Activated naive CD4-positive, alpha-beta T cell treated with anti-CD3 and anti-CD28 coated beads, Interleukin-2, amount 50 U/mL, for 24 hours (primary cell): ENCODE measurements around the gene SLC25A10.

ENCODE experiments used
- H3K27ac Mint-ChIP-seq: one replicate; pipeline ENCODE4 v1.8.0; 2021; ENCODE audit warnings: mild to moderate bottlenecking, mixed read lengths
- H3K27me3 Mint-ChIP-seq: one replicate; pipeline ENCODE4 v1.8.0; 2021; ENCODE audit warnings: mixed read lengths
- H3K36me3 Mint-ChIP-seq: one replicate; pipeline ENCODE4 v1.8.0; 2021; ENCODE audit warnings: mixed read lengths
- H3K4me1 Mint-ChIP-seq: one replicate; pipeline ENCODE4 v1.8.0; 2021; ENCODE audit warnings: mixed read lengths
- H3K4me3 Mint-ChIP-seq: one replicate; pipeline ENCODE4 v1.8.0; 2021; ENCODE audit warnings: mild to moderate bottlenecking, mixed read lengths
- H3K9me3 Mint-ChIP-seq: one replicate; pipeline ENCODE4 v1.8.0; 2021; ENCODE audit warnings: mixed read lengths

Gene SLC25A10

GRCh38 chr17:81710514-81711308, 1.4 kb upstream of the SLC25A10 start:
- Mint-ChIP-seq H3K4me1 (peaks cover 12% of the 10 kb centered on the region), H3K27me3 (no peaks in the 10 kb centered on the region), H3K4me3 (peak overlapping the region; percentile 80), H3K36me3 (peaks cover under 1% of the 10 kb centered on the region), H3K9me3 (no peaks in the 10 kb centered on the region), H3K27ac (peak overlapping the region; percentile 70)

- peak overlapping the region; percentile 41 for H3K27ac Mint-ChIP-seq
- H3K4me1 Mint-ChIP-seq: peaks cover 12% of the 10 kb centered on the region
- no peaks in the 10 kb centered on the region for H3K9me3 Mint-ChIP-seq
- no peaks in the 10 kb centered on the region for H3K36me3 Mint-ChIP-seq
- H3K4me3 Mint-ChIP-seq: peak overlapping the region; percentile 91
- H3K27me3 Mint-ChIP-seq: no peaks in the 10 kb centered on the region
These were observed 452 bp downstream of the SLC25A10 start for GRCh38 chr17:81712468-81713003.

GRCh38 chr17:81713004-81713555, 996 bp downstream of the SLC25A10 start:
- peak overlapping the region; percentile 91 for H3K4me3 Mint-ChIP-seq
- no peaks in the 10 kb centered on the region for H3K36me3 Mint-ChIP-seq
- no peaks in the 10 kb centered on the region for H3K27me3 Mint-ChIP-seq
- peak overlapping the region; percentile 41 for H3K27ac Mint-ChIP-seq
- no peaks in the 10 kb centered on the region for H3K9me3 Mint-ChIP-seq
- H3K4me1 Mint-ChIP-seq: peaks cover 12% of the 10 kb centered on the region

- Mint-ChIP-seq H3K4me1 (peaks cover 12% of the 10 kb centered on the region), H3K9me3 (no peaks in the 10 kb centered on the region), H3K27ac (no peak overlapping the region), H3K27me3 (no peaks in the 10 kb centered on the region), H3K4me3 (peak overlapping the region; percentile 91), H3K36me3 (no peaks in the 10 kb centered on the region)
These were observed 1.7 kb downstream of the SLC25A10 start for GRCh38 chr17:81713556-81714411.

- Mint-ChIP-seq H3K4me1 (peaks cover 12% of the 10 kb centered on the region), H3K9me3 (no peaks in the 10 kb centered on the region), H3K4me3 (no peak overlapping the region), H3K27ac (no peak overlapping the region), H3K36me3 (no peaks in the 10 kb centered on the region), H3K27me3 (no peaks in the 10 kb centered on the region)
These were observed 2.5 kb downstream of the SLC25A10 start for GRCh38 chr17:81714412-81715106.

- H3K9me3 Mint-ChIP-seq: no peaks in the 10 kb centered on the region
- no peak overlapping the region for H3K27ac Mint-ChIP-seq
- H3K36me3 Mint-ChIP-seq: no peaks in the 10 kb centered on the region
- H3K27me3 Mint-ChIP-seq: no peaks in the 10 kb centered on the region
- peaks cover 12% of the 10 kb centered on the region for H3K4me1 Mint-ChIP-seq
- no peak overlapping the region for H3K4me3 Mint-ChIP-seq
These were observed 3.2 kb downstream of the SLC25A10 start for GRCh38 chr17:81715107-81715871.

GRCh38 chr17:81715872-81716673, 4.0 kb downstream of the SLC25A10 start:
- Mint-ChIP-seq H3K9me3 (no peaks in the 10 kb centered on the region), H3K27ac (no peak overlapping the region), H3K4me1 (peaks cover 4% of the 10 kb centered on the region), H3K27me3 (no peaks in the 10 kb centered on the region), H3K36me3 (no peaks in the 10 kb centered on the region), H3K4me3 (no peak overlapping the region)

- Mint-ChIP-seq H3K36me3 (no peaks in the 10 kb centered on the region), H3K4me1 (peaks cover 4% of the 10 kb centered on the region), H3K9me3 (no peaks in the 10 kb centered on the region)
These were observed 4.6 kb downstream of the SLC25A10 start for GRCh38 chr17:81716674-81716996.

GRCh38 chr17:81717049-81717765, 5.1 kb downstream of the SLC25A10 start:
- H3K4me1 Mint-ChIP-seq: peaks cover 4% of the 10 kb centered on the region
- no peak overlapping the region for H3K27ac Mint-ChIP-seq
- no peaks in the 10 kb centered on the region for H3K9me3 Mint-ChIP-seq
- H3K27me3 Mint-ChIP-seq: no peaks in the 10 kb centered on the region
- no peaks in the 10 kb centered on the region for H3K36me3 Mint-ChIP-seq
- H3K4me3 Mint-ChIP-seq: no peak overlapping the region

More at GRCh38 chr17:81716674-81716996, 4.6 kb downstream of the SLC25A10 start:
- no peaks in the 10 kb centered on the region for H3K27me3 Mint-ChIP-seq
- no peak overlapping the region for H3K4me3 Mint-ChIP-seq
- no peak overlapping the region for H3K27ac Mint-ChIP-seq

GRCh38 chr17:81717766-81718089, 5.6 kb downstream of the SLC25A10 start:
- H3K27me3 Mint-ChIP-seq: no peaks in the 10 kb centered on the region
- H3K4me1 Mint-ChIP-seq: peaks cover 3% of the 10 kb centered on the region
- H3K4me3 Mint-ChIP-seq: no peak overlapping the region
- H3K27ac Mint-ChIP-seq: no peak overlapping the region
- H3K9me3 Mint-ChIP-seq: no peaks in the 10 kb centered on the region
- no peaks in the 10 kb centered on the region for H3K36me3 Mint-ChIP-seq

GRCh38 chr17:81719410-81720266, 7.6 kb downstream of the SLC25A10 start:
- peaks cover 4% of the 10 kb centered on the region for H3K27me3 Mint-ChIP-seq
- no peak overlapping the region for H3K4me3 Mint-ChIP-seq
- no peaks in the 10 kb centered on the region for H3K36me3 Mint-ChIP-seq
- no peaks in the 10 kb centered on the region for H3K9me3 Mint-ChIP-seq
- H3K27ac Mint-ChIP-seq: no peak overlapping the region
- H3K4me1 Mint-ChIP-seq: no peaks in the 10 kb centered on the region

GRCh38 chr17:81720267-81721071, 8.4 kb downstream of the SLC25A10 start:
- no peak overlapping the region for H3K27ac Mint-ChIP-seq
- H3K36me3 Mint-ChIP-seq: no peaks in the 10 kb centered on the region
- no peak overlapping the region for H3K4me3 Mint-ChIP-seq
- peaks cover 4% of the 10 kb centered on the region for H3K27me3 Mint-ChIP-seq
- H3K9me3 Mint-ChIP-seq: no peaks in the 10 kb centered on the region
- H3K4me1 Mint-ChIP-seq: no peaks in the 10 kb centered on the region
